Right atrium auricular region (tissue), 2 donors: ENCODE measurements around the gene ATL1. TPM values are rescaled to one million over a fixed set of nuclear protein-coding genes. Genes with fewer than 3 reads are reported as not detected.

Source experiments
- DNase-seq: peaks from one replicate; pipeline ENCODE4 v3.0.0-alpha.2; 2019; ENCODE audit warnings: low spot score
- H3K27ac ChIP-seq, 2 donors: fragments of 200-600 bp; sonication (generic); 1 replicate in 1 of 2; 2 replicates in 1 of 2; pipeline ENCODE4 v1.5.1; 2016 to 2019
- H3K27me3 ChIP-seq, 2 donors: fragments of 200-600 bp; sonication (generic); one replicate each; pipeline versions ENCODE4 v1.5.1 to v1.6.0; 2017 to 2019
- H3K36me3 ChIP-seq: fragments of 200-600 bp; sonication (generic); one replicate; pipeline ENCODE4 v1.5.1; 2016
- H3K4me1 ChIP-seq, 2 donors: fragments of 200-600 bp; sonication (generic); one replicate each; pipeline versions ENCODE4 v1.5.1 to v1.6.0; 2017 to 2019
- H3K4me3 ChIP-seq, 2 donors: fragments of 200-600 bp; sonication (generic); 1 replicate in 1 of 2; 2 replicates in 1 of 2; pipeline ENCODE4 v1.5.1; 2017 to 2019; ENCODE audit warnings: mild to moderate bottlenecking in 1 of 2, moderate library complexity in 1 of 2
- H3K9me3 ChIP-seq, 2 donors: fragments of 200-600 bp; sonication (generic); one replicate each; pipeline ENCODE4 v1.5.1; 2019
- CTCF ChIP-seq, 2 donors: fragments of 200-600 bp; sonication (generic); IDR thresholded peaks; one replicate each; pipeline ENCODE4 v1.5.1; 2019; ENCODE audit warnings: antibody characterized with exemption in 2 of 2
- total RNA-seq, 2 donors: library from RNA; depleted of rRNA; stranded (reverse); fragments of >200 nt; gene quantifications; one replicate each; pipeline ENCODE4 v1.1.0, GENCODE V29; 2016

ATL1 gene
- total RNA-seq, 2 donors from 2014 or later: 2.2 to 2.6 TPM

- peak overlapping the region; percentile 68 to 78 for H3K4me3 ChIP-seq
- H3K27me3 ChIP-seq: no peaks in the 10 kb centered on the region
- no peak for DNase-seq
- peaks cover 0 to 25% of the 10 kb centered on the region in 2 donors for H3K4me1 ChIP-seq
- H3K27ac ChIP-seq: peak overlapping the region; percentile 94 to 97
- no peaks in the 10 kb centered on the region for H3K9me3 ChIP-seq
- H3K36me3 ChIP-seq: no peaks in the 10 kb centered on the region
- TF ChIP-seq CTCF (IDR thresholded peaks at IDR 0.05): no peak
Observed at GRCh38 chr14:50668826-50669143, 108.8 kb downstream of the ATL1 start.

GRCh38 chr14:50669441-50669986 lies 109.6 kb downstream of the ATL1 start:
- Histone ChIP-seq H3K36me3 (no peaks in the 10 kb centered on the region), H3K4me1 (peaks cover 0 to 25% of the 10 kb centered on the region in 2 donors), H3K4me3 (no peak overlapping the region), H3K9me3 (no peaks in the 10 kb centered on the region), H3K27me3 (no peaks in the 10 kb centered on the region), H3K27ac (peak overlapping the region in 1 of 2 donors; percentile 97)
- no peak for DNase-seq
- TF ChIP-seq CTCF (IDR thresholded peaks at IDR 0.05): no peak

GRCh38 chr14:50670196-50670865 lies 110.4 kb downstream of the ATL1 start:
- H3K36me3 ChIP-seq: no peaks in the 10 kb centered on the region

GRCh38 chr14:50670866-50671256 lies 110.9 kb downstream of the ATL1 start:
- no peaks in the 10 kb centered on the region for H3K27me3 ChIP-seq
- TF ChIP-seq CTCF (IDR thresholded peaks at IDR 0.05): no peak
- H3K4me1 ChIP-seq: peaks cover 0 to 18% of the 10 kb centered on the region in 2 donors
- H3K36me3 ChIP-seq: no peaks in the 10 kb centered on the region
- H3K27ac ChIP-seq: no peak overlapping the region
- H3K9me3 ChIP-seq: no peaks in the 10 kb centered on the region
- no peak for DNase-seq
- H3K4me3 ChIP-seq: no peak overlapping the region

More at GRCh38 chr14:50670196-50670865, 110.4 kb downstream of the ATL1 start:
- Histone ChIP-seq H3K27ac (no peak overlapping the region), H3K27me3 (no peaks in the 10 kb centered on the region), H3K4me1 (peaks cover 0 to 23% of the 10 kb centered on the region in 2 donors), H3K4me3 (no peak overlapping the region), H3K9me3 (no peaks in the 10 kb centered on the region)
- DNase-seq: no peak
- TF ChIP-seq CTCF (IDR thresholded peaks at IDR 0.05): no peak

- Histone ChIP-seq H3K9me3 (no peaks in the 10 kb centered on the region), H3K27me3 (no peaks in the 10 kb centered on the region), H3K4me1 (peaks cover 0 to 16% of the 10 kb centered on the region in 2 donors), H3K36me3 (no peaks in the 10 kb centered on the region), H3K4me3 (no peak overlapping the region), H3K27ac (no peak overlapping the region)
- DNase-seq: no peak
- TF ChIP-seq CTCF (IDR thresholded peaks at IDR 0.05): no peak
Observed at GRCh38 chr14:50675597-50675996, 115.7 kb downstream of the ATL1 start.
